ENCODE data around the gene MICU2. TPM values are rescaled to one million over a fixed set of nuclear protein-coding genes. Genes with fewer than 3 reads are reported as not detected.

Gene MICU2
- total and polyA plus RNA-seq, 7 donors = 23.1 to 104 (median 45.9) TPM

GRCh38 chr13:21466527-21466926 is 137.4 kb downstream of the MICU2 start:
- no peaks in the 10 kb centered on the region for H3K9me3 ChIP-seq
- no peaks in the 10 kb centered on the region for H3K36me3 ChIP-seq
- no peak for TF ChIP-seq POLR2AphosphoS5 (IDR thresholded peaks at IDR 0.05)
- TF ChIP-seq EP300 (IDR thresholded peaks at IDR 0.05) = no peak
- TF ChIP-seq, protein P1, sequence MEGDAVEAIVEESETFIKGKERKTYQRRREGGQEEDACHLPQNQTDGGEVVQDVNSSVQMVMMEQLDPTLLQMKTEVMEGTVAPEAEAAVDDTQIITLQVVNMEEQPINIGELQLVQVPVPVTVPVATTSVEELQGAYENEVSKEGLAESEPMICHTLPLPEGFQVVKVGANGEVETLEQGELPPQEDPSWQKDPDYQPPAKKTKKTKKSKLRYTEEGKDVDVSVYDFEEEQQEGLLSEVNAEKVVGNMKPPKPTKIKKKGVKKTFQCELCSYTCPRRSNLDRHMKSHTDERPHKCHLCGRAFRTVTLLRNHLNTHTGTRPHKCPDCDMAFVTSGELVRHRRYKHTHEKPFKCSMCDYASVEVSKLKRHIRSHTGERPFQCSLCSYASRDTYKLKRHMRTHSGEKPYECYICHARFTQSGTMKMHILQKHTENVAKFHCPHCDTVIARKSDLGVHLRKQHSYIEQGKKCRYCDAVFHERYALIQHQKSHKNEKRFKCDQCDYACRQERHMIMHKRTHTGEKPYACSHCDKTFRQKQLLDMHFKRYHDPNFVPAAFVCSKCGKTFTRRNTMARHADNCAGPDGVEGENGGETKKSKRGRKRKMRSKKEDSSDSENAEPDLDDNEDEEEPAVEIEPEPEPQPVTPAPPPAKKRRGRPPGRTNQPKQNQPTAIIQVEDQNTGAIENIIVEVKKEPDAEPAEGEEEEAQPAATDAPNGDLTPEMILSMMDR (IDR thresholded peaks at IDR 0.05) = no peak
- TF ChIP-seq POLR2A (IDR thresholded peaks at IDR 0.05) = no peak
- H3K4me3 ChIP-seq = no peak overlapping the region
- intact Hi-C loops (cut with DNase I) = no loop called here
- no peak overlapping the region for H3K27ac ChIP-seq
- no peaks in the 10 kb centered on the region for H3K27me3 ChIP-seq
- WGBS, 2 donors = 52 to 73% methylated on average over 7 of the region's 7 CpGs
- no peak for DNase-seq
- no peaks in the 10 kb centered on the region for H3K4me1 ChIP-seq

GRCh38 chr13:21465710-21466160 is 138.2 kb downstream of the MICU2 start:
- intact Hi-C loops (cut with DNase I) = no loop called here
- 17 to 59% methylated on average over 9 of the region's 9 CpGs for WGBS, 2 donors
- Histone ChIP-seq H3K4me1 (no peaks in the 10 kb centered on the region), H3K9me3 (no peaks in the 10 kb centered on the region), H3K36me3 (no peaks in the 10 kb centered on the region), H3K27ac (no peak overlapping the region), H3K4me3 (no peak overlapping the region), H3K27me3 (no peaks in the 10 kb centered on the region)
- TF ChIP-seq POLR2AphosphoS5 (IDR thresholded peaks at IDR 0.05) (no peak), EP300 (IDR thresholded peaks at IDR 0.05) (no peak), POLR2A (IDR thresholded peaks at IDR 0.05) (no peak)
- TF ChIP-seq, protein P1 (IDR thresholded peaks at IDR 0.05) = no peak
- DNase-seq = no peak

DNA sequence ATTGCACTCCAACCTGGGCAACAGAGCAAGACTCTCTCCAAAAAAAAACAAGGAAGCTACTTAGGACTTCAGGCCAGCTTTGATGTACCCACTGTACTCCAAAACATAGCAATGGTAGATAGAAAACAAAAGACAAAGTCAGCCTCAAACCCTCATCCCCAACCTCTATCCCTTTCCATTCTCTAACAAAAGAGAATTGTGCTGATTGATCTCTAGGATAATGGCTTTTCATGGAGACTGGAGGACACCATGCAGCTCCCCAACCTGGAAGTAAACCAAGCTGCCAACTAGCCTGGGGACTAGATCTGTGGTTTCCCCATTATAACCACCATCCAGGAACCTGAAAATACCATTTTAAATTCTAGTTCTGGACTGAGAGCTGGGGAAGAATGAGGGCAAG is 140.5 kb downstream of the MICU2 start:
- Histone ChIP-seq H3K27ac (no peak overlapping the region), H3K9me3 (no peaks in the 10 kb centered on the region), H3K27me3 (no peaks in the 10 kb centered on the region), H3K36me3 (no peaks in the 10 kb centered on the region), H3K4me3 (no peak overlapping the region), H3K4me1 (peaks cover 0 to 2% (median 0%) of the 10 kb centered on the region in 4 donors)
- intact Hi-C loops (cut with DNase I) = no loop called here
- TF ChIP-seq, protein P1 (IDR thresholded peaks at IDR 0.05) = no peak
- TF ChIP-seq POLR2AphosphoS5 (IDR thresholded peaks at IDR 0.05) (no peak), EP300 (IDR thresholded peaks at IDR 0.05) (no peak), POLR2A (IDR thresholded peaks at IDR 0.05) (no peak)
- no peak for DNase-seq

DNA sequence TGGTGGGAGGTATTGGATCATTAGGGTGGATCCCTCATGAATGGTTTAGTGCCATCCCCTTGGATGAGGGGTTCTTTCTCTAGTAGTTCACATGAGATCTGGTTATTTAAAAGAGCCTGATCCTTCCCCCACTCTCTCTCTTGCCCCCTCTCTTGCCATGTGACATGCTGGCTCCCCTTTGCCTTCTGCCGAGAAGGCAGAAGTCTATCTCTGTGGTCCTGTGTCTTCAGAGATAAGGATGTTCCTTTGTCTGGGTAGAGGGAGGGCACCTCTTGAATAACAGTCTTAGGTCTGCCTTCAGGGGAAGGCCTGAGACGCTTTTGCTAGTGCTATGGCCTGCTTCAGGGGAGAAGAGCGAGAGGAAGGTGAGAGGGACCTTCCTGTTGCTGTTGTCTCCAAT is 142.8 kb downstream of the MICU2 start:
- intact Hi-C loops (cut with DNase I) = no loop called here
- Histone ChIP-seq H3K36me3 (no peaks in the 10 kb centered on the region), H3K9me3 (no peaks in the 10 kb centered on the region), H3K4me3 (no peak overlapping the region), H3K27me3 (no peaks in the 10 kb centered on the region), H3K27ac (no peak overlapping the region), H3K4me1 (peaks cover 0 to 17% (median 14%) of the 10 kb centered on the region in 4 donors)
- no peak for DNase-seq
- 78 to 82% methylated on average over 3 of the region's 3 CpGs for whole genome bisulfite sequencing, 2 donors
- TF ChIP-seq, protein P1 (IDR thresholded peaks at IDR 0.05) = no peak
- TF ChIP-seq EP300 (IDR thresholded peaks at IDR 0.05) (no peak), POLR2AphosphoS5 (IDR thresholded peaks at IDR 0.05) (no peak), POLR2A (IDR thresholded peaks at IDR 0.05) (no peak)
